ENCODE data around the gene DHRS2.

DHRS2 gene

DNA sequence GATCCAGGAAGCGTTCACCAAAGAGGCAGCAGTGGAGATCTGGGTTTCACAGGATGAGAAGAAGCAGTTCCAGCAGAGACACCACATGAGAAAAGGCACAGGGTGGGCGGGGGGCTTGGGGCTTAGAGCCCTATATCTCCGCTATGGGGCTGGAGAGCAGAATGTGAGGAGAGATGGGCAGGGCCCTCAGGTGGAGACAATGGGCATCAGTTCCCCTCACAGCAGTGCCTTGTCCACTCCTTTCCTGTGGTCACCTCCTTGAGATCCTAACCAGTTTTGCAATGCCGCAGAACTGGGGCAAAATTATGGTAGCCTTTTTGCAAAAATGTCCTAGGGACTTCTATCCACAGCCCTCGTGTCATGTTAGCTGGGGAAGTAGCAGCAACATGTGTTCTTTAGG lies 27.5 kb downstream of the DHRS2 start:
- ATAC-seq, result no peak
- TF ChIP-seq ZNF70 (CRISPR knock-in tag; IDR thresholded peaks at IDR 0.05), result no peak
- no peak for TF ChIP-seq ESRRG (CRISPR knock-in tag; IDR thresholded peaks at IDR 0.05)
- no peak for TF ChIP-seq ISL1 (CRISPR knock-in tag; IDR thresholded peaks at IDR 0.05)
- TF ChIP-seq BACH2 (CRISPR knock-in tag; IDR thresholded peaks at IDR 0.05; ENCODE audit: borderline replicate concordance), result no peak
- no peak for TF ChIP-seq ZFP30 (CRISPR knock-in tag; IDR thresholded peaks at IDR 0.05)
- no peak for TF ChIP-seq ZFP3 (CRISPR knock-in tag; IDR thresholded peaks at IDR 0.05)
- TF ChIP-seq SNAI2 (CRISPR knock-in tag; IDR thresholded peaks at IDR 0.05), result no peak
- no peak for TF ChIP-seq ZNF8 (CRISPR knock-in tag; IDR thresholded peaks at IDR 0.05)
- TF ChIP-seq GLIS3 (CRISPR knock-in tag; IDR thresholded peaks at IDR 0.05), result no peak
- TF ChIP-seq PPARA (CRISPR knock-in tag; IDR thresholded peaks at IDR 0.05; ENCODE audit: borderline replicate concordance), result no peak
- TF ChIP-seq TCF4 (CRISPR knock-in tag; IDR thresholded peaks at IDR 0.05; ENCODE audit: borderline replicate concordance), result no peak
- TF ChIP-seq, protein P1, sequence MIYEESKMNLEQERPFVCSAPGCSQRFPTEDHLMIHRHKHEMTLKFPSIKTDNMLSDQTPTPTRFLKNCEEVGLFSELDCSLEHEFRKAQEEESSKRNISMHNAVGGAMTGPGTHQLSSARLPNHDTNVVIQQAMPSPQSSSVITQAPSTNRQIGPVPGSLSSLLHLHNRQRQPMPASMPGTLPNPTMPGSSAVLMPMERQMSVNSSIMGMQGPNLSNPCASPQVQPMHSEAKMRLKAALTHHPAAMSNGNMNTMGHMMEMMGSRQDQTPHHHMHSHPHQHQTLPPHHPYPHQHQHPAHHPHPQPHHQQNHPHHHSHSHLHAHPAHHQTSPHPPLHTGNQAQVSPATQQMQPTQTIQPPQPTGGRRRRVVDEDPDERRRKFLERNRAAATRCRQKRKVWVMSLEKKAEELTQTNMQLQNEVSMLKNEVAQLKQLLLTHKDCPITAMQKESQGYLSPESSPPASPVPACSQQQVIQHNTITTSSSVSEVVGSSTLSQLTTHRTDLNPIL (CRISPR knock-in tag; IDR thresholded peaks at IDR 0.05; ENCODE audit: low read depth), result no peak
- no peak for TF ChIP-seq TOX (CRISPR knock-in tag; IDR thresholded peaks at IDR 0.05; ENCODE audit: borderline replicate concordance)
- no peak for TF ChIP-seq ZNF565 (CRISPR knock-in tag; conservative IDR thresholded peaks at IDR 0.05; ENCODE audit: low read depth)
- TF ChIP-seq, protein P2, sequence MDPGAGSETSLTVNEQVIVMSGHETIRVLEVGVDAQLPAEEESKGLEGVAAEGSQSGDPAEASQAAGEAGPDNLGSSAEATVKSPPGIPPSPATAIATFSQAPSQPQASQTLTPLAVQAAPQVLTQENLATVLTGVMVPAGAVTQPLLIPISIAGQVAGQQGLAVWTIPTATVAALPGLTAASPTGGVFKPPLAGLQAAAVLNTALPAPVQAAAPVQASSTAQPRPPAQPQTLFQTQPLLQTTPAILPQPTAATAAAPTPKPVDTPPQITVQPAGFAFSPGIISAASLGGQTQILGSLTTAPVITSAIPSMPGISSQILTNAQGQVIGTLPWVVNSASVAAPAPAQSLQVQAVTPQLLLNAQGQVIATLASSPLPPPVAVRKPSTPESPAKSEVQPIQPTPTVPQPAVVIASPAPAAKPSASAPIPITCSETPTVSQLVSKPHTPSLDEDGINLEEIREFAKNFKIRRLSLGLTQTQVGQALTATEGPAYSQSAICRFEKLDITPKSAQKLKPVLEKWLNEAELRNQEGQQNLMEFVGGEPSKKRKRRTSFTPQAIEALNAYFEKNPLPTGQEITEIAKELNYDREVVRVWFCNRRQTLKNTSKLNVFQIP (CRISPR knock-in tag; IDR thresholded peaks at IDR 0.05; ENCODE audit: borderline replicate concordance, low read depth), result no peak
- TF ChIP-seq, protein P3, sequence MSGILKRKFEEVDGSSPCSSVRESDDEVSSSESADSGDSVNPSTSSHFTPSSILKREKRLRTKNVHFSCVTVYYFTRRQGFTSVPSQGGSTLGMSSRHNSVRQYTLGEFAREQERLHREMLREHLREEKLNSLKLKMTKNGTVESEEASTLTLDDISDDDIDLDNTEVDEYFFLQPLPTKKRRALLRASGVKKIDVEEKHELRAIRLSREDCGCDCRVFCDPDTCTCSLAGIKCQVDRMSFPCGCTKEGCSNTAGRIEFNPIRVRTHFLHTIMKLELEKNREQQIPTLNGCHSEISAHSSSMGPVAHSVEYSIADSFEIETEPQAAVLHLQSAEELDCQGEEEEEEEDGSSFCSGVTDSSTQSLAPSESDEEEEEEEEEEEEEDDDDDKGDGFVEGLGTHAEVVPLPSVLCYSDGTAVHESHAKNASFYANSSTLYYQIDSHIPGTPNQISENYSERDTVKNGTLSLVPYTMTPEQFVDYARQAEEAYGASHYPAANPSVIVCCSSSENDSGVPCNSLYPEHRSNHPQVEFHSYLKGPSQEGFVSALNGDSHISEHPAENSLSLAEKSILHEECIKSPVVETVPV (CRISPR knock-in tag; IDR thresholded peaks at IDR 0.05), result no peak
- no peak for TF ChIP-seq ARNTL (CRISPR knock-in tag; IDR thresholded peaks at IDR 0.05; ENCODE audit: borderline replicate concordance, low read depth)
- TF ChIP-seq, protein P4, sequence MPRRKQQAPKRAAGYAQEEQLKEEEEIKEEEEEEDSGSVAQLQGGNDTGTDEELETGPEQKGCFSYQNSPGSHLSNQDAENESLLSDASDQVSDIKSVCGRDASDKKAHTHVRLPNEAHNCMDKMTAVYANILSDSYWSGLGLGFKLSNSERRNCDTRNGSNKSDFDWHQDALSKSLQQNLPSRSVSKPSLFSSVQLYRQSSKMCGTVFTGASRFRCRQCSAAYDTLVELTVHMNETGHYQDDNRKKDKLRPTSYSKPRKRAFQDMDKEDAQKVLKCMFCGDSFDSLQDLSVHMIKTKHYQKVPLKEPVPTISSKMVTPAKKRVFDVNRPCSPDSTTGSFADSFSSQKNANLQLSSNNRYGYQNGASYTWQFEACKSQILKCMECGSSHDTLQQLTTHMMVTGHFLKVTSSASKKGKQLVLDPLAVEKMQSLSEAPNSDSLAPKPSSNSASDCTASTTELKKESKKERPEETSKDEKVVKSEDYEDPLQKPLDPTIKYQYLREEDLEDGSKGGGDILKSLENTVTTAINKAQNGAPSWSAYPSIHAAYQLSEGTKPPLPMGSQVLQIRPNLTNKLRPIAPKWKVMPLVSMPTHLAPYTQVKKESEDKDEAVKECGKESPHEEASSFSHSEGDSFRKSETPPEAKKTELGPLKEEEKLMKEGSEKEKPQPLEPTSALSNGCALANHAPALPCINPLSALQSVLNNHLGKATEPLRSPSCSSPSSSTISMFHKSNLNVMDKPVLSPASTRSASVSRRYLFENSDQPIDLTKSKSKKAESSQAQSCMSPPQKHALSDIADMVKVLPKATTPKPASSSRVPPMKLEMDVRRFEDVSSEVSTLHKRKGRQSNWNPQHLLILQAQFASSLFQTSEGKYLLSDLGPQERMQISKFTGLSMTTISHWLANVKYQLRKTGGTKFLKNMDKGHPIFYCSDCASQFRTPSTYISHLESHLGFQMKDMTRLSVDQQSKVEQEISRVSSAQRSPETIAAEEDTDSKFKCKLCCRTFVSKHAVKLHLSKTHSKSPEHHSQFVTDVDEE (CRISPR knock-in tag; IDR thresholded peaks at IDR 0.05), result no peak

DNA sequence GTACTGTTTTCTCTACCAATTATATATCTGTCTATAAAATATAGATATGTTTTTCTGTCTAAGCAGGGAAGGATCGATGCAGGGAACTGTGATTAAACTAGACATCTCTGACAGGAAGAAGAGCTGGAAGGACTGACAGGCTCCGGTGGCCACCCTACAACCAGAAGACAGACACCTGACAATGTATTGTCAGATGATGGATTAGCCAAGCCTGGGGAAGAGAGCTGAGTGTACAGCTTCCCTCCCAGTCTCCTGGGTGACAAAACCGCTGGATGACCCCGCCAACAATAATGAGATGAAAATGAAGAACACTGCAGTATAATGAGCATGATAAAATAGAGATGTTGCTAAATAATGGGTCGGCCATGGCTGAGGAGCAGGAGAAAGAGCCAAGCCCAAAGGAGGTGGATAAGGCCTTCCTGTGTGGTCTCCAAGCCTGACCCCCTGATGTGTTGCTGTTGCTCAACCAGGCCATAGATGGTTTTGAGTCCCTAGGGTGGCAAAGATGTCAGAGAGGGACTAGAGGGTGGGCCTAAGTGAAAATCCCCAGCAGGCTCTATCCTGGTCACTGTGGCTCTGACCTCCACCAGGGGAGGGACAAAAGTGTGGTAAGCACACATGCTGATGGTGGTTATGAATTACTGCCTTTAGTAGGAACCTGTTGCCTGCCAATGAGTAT lies 28.2 kb downstream of the DHRS2 start:
- ATAC-seq, result no peak

More for the DNA sequence above, 28.2 kb downstream of the DHRS2 start:
- TF ChIP-seq, protein P5, sequence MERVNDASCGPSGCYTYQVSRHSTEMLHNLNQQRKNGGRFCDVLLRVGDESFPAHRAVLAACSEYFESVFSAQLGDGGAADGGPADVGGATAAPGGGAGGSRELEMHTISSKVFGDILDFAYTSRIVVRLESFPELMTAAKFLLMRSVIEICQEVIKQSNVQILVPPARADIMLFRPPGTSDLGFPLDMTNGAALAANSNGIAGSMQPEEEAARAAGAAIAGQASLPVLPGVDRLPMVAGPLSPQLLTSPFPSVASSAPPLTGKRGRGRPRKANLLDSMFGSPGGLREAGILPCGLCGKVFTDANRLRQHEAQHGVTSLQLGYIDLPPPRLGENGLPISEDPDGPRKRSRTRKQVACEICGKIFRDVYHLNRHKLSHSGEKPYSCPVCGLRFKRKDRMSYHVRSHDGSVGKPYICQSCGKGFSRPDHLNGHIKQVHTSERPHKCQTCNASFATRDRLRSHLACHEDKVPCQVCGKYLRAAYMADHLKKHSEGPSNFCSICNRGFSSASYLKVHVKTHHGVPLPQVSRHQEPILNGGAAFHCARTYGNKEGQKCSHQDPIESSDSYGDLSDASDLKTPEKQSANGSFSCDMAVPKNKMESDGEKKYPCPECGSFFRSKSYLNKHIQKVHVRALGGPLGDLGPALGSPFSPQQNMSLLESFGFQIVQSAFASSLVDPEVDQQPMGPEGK (CRISPR knock-in tag; IDR thresholded peaks at IDR 0.05; ENCODE audit: borderline replicate concordance), result no peak
- TF ChIP-seq ZFP30 (CRISPR knock-in tag; IDR thresholded peaks at IDR 0.05) (no peak), RARB (CRISPR knock-in tag; IDR thresholded peaks at IDR 0.05) (no peak), ESRRG (CRISPR knock-in tag; IDR thresholded peaks at IDR 0.05) (no peak), ZFP3 (CRISPR knock-in tag; IDR thresholded peaks at IDR 0.05) (no peak), TCF4 (CRISPR knock-in tag; IDR thresholded peaks at IDR 0.05; ENCODE audit: borderline replicate concordance) (no peak), ZNF565 (CRISPR knock-in tag; conservative IDR thresholded peaks at IDR 0.05; ENCODE audit: low read depth) (no peak), CSDC2 (CRISPR knock-in tag; IDR thresholded peaks at IDR 0.05) (no peak), ZC3H10 (CRISPR knock-in tag; IDR thresholded peaks at IDR 0.05) (no peak), TOX (CRISPR knock-in tag; IDR thresholded peaks at IDR 0.05; ENCODE audit: borderline replicate concordance) (no peak), PPARA (CRISPR knock-in tag; IDR thresholded peaks at IDR 0.05; ENCODE audit: borderline replicate concordance) (no peak)
- TF ChIP-seq, protein P1 (CRISPR knock-in tag; IDR thresholded peaks at IDR 0.05; ENCODE audit: low read depth), result no peak
- TF ChIP-seq, protein P2 (CRISPR knock-in tag; IDR thresholded peaks at IDR 0.05; ENCODE audit: borderline replicate concordance, low read depth), result no peak

All from SK-N-SH treated with all-trans-retinoic acid at 6 μM for 48 hours (cell line).